Osteoblast (primary cell): ENCODE data around the gene ZSCAN26. TPM values are rescaled to one million over a fixed set of nuclear protein-coding genes. Genes with fewer than 3 reads are reported as not detected.

ENCODE experiments used
- DNase-seq: peaks from one replicate; pipeline ENCODE4 v3.0.0; 2011; ENCODE audit warnings: low spot score, mixed read lengths; ENCODE audit not compliant: insufficient read length; ENCODE audit errors: missing footprints
- H2AFZ ChIP-seq: 2 replicates; pipeline ENCODE4 v1.6.0; 2011; ENCODE audit warnings: mild to moderate bottlenecking, low read length
- H3K27ac ChIP-seq: 2 replicates; pipeline ENCODE4 v1.5.1; 2011; ENCODE audit warnings: mild to moderate bottlenecking, low read depth, low read length, moderate library complexity
- H3K27me3 ChIP-seq: 2 replicates; pipeline ENCODE4 v1.6.0; 2012; ENCODE audit warnings: mild to moderate bottlenecking, control low read depth, inconsistent platforms, low read length, moderate library complexity; ENCODE audit not compliant: insufficient read depth
- H3K36me3 ChIP-seq: 2 replicates; pipeline ENCODE4 v1.5.1; 2011; ENCODE audit warnings: mild to moderate bottlenecking, low read length, control low read depth, moderate library complexity; ENCODE audit not compliant: insufficient read depth
- H3K4me1 ChIP-seq: 2 replicates; pipeline ENCODE4 v1.5.1; 2011; ENCODE audit warnings: mild to moderate bottlenecking, low read length, control low read depth, moderate library complexity; ENCODE audit not compliant: insufficient read depth
- H3K4me2 ChIP-seq: 2 replicates; pipeline ENCODE4 v1.6.0; 2011; ENCODE audit warnings: mild to moderate bottlenecking, low read length; ENCODE audit not compliant: insufficient read depth
- H3K4me3 ChIP-seq: fragments of 200-600 bp; sonication (generic); 3 replicates; pipeline ENCODE4 v1.5.1; 2012; ENCODE audit warnings: mild to moderate bottlenecking, low read length, inconsistent platforms; ENCODE audit not compliant: insufficient read depth
- H3K79me2 ChIP-seq: 2 replicates; pipeline ENCODE4 v1.6.0; 2012; ENCODE audit warnings: mild to moderate bottlenecking, low read length, control low read depth, inconsistent platforms; ENCODE audit not compliant: insufficient read depth
- H3K9me3 ChIP-seq: 2 replicates; pipeline ENCODE4 v1.5.1; 2011; ENCODE audit warnings: low read depth, low read length, control low read depth
- H4K20me1 ChIP-seq: 2 replicates; pipeline ENCODE4 v1.6.0; 2012; ENCODE audit warnings: mild to moderate bottlenecking, low read length, control low read depth; ENCODE audit not compliant: insufficient read depth
- CTCF ChIP-seq: IDR thresholded peaks from 2 replicates; pipeline ENCODE4 v1.5.1; 2011; ENCODE audit warnings: mild to moderate bottlenecking, low read depth, low read length, moderate library complexity; ENCODE audit errors: extremely low read depth
- total RNA-seq: library from RNA; depleted of rRNA; stranded (reverse); fragments of >200 nt; gene quantifications from 2 replicates; pipeline ENCODE4 v1.2.3, GENCODE V29; 2012

The ZSCAN26 gene
- total RNA-seq, 1 donor = 15.2 TPM

- Histone ChIP-seq H3K36me3 (no peaks in the 10 kb centered on the region), H3K79me2 (peaks cover 31% of the 10 kb centered on the region), H4K20me1 (no peaks in the 10 kb centered on the region), H3K27ac (peak overlapping the region; percentile 77), H3K9me3 (no peaks in the 10 kb centered on the region), H3K4me1 (peaks cover 11% of the 10 kb centered on the region), H3K27me3 (no peaks in the 10 kb centered on the region), H3K4me2 (peak overlapping the region; percentile 96), H2AFZ (peak overlapping the region; percentile 94), H3K4me3 (peak overlapping the region; percentile 81)
- TF ChIP-seq CTCF = no peak
- DNase-seq = no peak
Measured at GRCh38 chr6:28266563-28266961, 381 bp upstream of the ZSCAN26 start.

GRCh38 chr6:28267695-28268059 is 734 bp downstream of the ZSCAN26 start:
- no peak for DNase-seq
- Histone ChIP-seq H3K27me3 (no peaks in the 10 kb centered on the region), H3K4me3 (peak overlapping the region; percentile 81), H4K20me1 (no peaks in the 10 kb centered on the region), H3K4me2 (peak overlapping the region; percentile 96), H2AFZ (peak overlapping the region; percentile 94), H3K9me3 (no peaks in the 10 kb centered on the region), H3K36me3 (peaks cover 10% of the 10 kb centered on the region), H3K27ac (peak overlapping the region; percentile 77), H3K79me2 (peaks cover 33% of the 10 kb centered on the region), H3K4me1 (peaks cover 11% of the 10 kb centered on the region)
- TF ChIP-seq CTCF = no peak

GRCh38 chr6:28269492-28269891 is 2.5 kb downstream of the ZSCAN26 start:
- H3K4me2 ChIP-seq = no peak overlapping the region
- peak overlapping the region; percentile 48 for H3K27ac ChIP-seq
- peaks cover 11% of the 10 kb centered on the region for H3K4me1 ChIP-seq
- peak; percentile 85 for DNase-seq
- H3K79me2 ChIP-seq = peaks cover 33% of the 10 kb centered on the region
- peaks cover 26% of the 10 kb centered on the region for H3K36me3 ChIP-seq
- H2AFZ ChIP-seq = no peak overlapping the region
- no peak overlapping the region for H3K4me3 ChIP-seq
- H3K9me3 ChIP-seq = no peaks in the 10 kb centered on the region
- H4K20me1 ChIP-seq = no peaks in the 10 kb centered on the region
- H3K27me3 ChIP-seq = no peaks in the 10 kb centered on the region
- TF ChIP-seq CTCF = no peak

GRCh38 chr6:28274888-28275287 is 7.9 kb downstream of the ZSCAN26 start:
- TF ChIP-seq CTCF = no peak
- peaks cover 17% of the 10 kb centered on the region for H3K79me2 ChIP-seq

More at GRCh38 chr6:28274888-28275287, 7.9 kb downstream of the ZSCAN26 start:
- Histone ChIP-seq H3K9me3 (no peaks in the 10 kb centered on the region), H3K36me3 (peaks cover 52% of the 10 kb centered on the region), H2AFZ (no peak overlapping the region), H3K27ac (no peak overlapping the region), H3K4me1 (no peaks in the 10 kb centered on the region), H4K20me1 (no peaks in the 10 kb centered on the region), H3K4me2 (no peak overlapping the region), H3K27me3 (no peaks in the 10 kb centered on the region), H3K4me3 (no peak overlapping the region)
- DNase-seq = no peak
